ENCODE data around the gene SFTPA2.
"Not testable (repeated sequence)": the region's sequence is repeated elsewhere in the genome, so short reads cannot be mapped to it uniquely, and the experiment has no call there.

The SFTPA2 gene

GRCh38 chr10:79560160-79560709, at the start of gene SFTPA2:
TSS of gene SFTPA2 (minus strand) at chr10:79560407. CDS start at chr10:79559483, 924 bp downstream.
- DNase-seq (ENCODE audit: low read depth in 2 of 3, low spot score in 2 of 3) = no peak

- DNase-seq (ENCODE audit: low read depth in 2 of 3, low spot score in 2 of 3) = peak in 2 of 3 experiments; percentile 10
These were observed 48.5 kb upstream of the SFTPA2 start for GRCh38 chr10:79608505-79609375.

- no peak for DNase-seq (ENCODE audit: low read depth in 2 of 3, low spot score in 2 of 3)
These were observed 45.1 kb upstream of the SFTPA2 start for GRCh38 chr10:79605308-79605707.

- no peak for DNase-seq (ENCODE audit: low read depth in 2 of 3, low spot score in 2 of 3)
These were observed 44.1 kb upstream of the SFTPA2 start for GRCh38 chr10:79604294-79604693.

GRCh38 chr10:79602953-79603352, 42.7 kb upstream of the SFTPA2 start:
- DNase-seq (ENCODE audit: low read depth in 2 of 3, low spot score in 2 of 3) = no peak

- DNase-seq (ENCODE audit: low read depth in 2 of 3, low spot score in 2 of 3) = no peak
These were observed 41.7 kb upstream of the SFTPA2 start for GRCh38 chr10:79601939-79602338.

- not testable (repeated sequence) for DNase-seq (ENCODE audit: low read depth in 2 of 3, low spot score in 2 of 3)
These were observed 39.4 kb upstream of the SFTPA2 start for GRCh38 chr10:79599644-79600043.

- DNase-seq (ENCODE audit: low read depth in 2 of 3, low spot score in 2 of 3) = no peak
These were observed 35.3 kb upstream of the SFTPA2 start for GRCh38 chr10:79595510-79595909.

GRCh38 chr10:79594565-79594964, 34.4 kb upstream of the SFTPA2 start:
- DNase-seq (ENCODE audit: low read depth in 2 of 3, low spot score in 2 of 3) = not testable (repeated sequence)

- no peak for DNase-seq (ENCODE audit: low read depth in 2 of 3, low spot score in 2 of 3)
These were observed 33.2 kb upstream of the SFTPA2 start for GRCh38 chr10:79593377-79593776.

- no peak for DNase-seq (ENCODE audit: low read depth in 2 of 3, low spot score in 2 of 3)
These were observed 28.6 kb upstream of the SFTPA2 start for GRCh38 chr10:79588800-79589199.

- DNase-seq (ENCODE audit: low read depth in 2 of 3, low spot score in 2 of 3) = no peak
These were observed 26.7 kb upstream of the SFTPA2 start for GRCh38 chr10:79586933-79587332.

GRCh38 chr10:79585870-79586527, 25.8 kb upstream of the SFTPA2 start:
- no peak for DNase-seq (ENCODE audit: low read depth in 2 of 3, low spot score in 2 of 3)

- DNase-seq (ENCODE audit: low read depth in 2 of 3, low spot score in 2 of 3) = no peak
These were observed 23.3 kb upstream of the SFTPA2 start for GRCh38 chr10:79583488-79584024.

- DNase-seq (ENCODE audit: low read depth in 2 of 3, low spot score in 2 of 3) = not testable (repeated sequence)
These were observed 22.7 kb upstream of the SFTPA2 start for GRCh38 chr10:79582954-79583353.

- no peak for DNase-seq (ENCODE audit: low read depth in 2 of 3, low spot score in 2 of 3)
These were observed 21.9 kb upstream of the SFTPA2 start for GRCh38 chr10:79582096-79582495.

- no peak for DNase-seq (ENCODE audit: low read depth in 2 of 3, low spot score in 2 of 3)
These were observed 20.8 kb upstream of the SFTPA2 start for GRCh38 chr10:79581044-79581443.

- no peak for DNase-seq (ENCODE audit: low read depth in 2 of 3, low spot score in 2 of 3)
These were observed 19.2 kb upstream of the SFTPA2 start for GRCh38 chr10:79579361-79579760.

- not testable (repeated sequence) for DNase-seq (ENCODE audit: low read depth in 2 of 3, low spot score in 2 of 3)
These were observed 10.4 kb upstream of the SFTPA2 start for GRCh38 chr10:79570624-79571023.

GRCh38 chr10:79563426-79563825, 3.2 kb upstream of the SFTPA2 start:
- no peak for DNase-seq (ENCODE audit: low read depth in 2 of 3, low spot score in 2 of 3)

- peak; percentile 10 to 27 (median 17) for DNase-seq (ENCODE audit: low read depth in 2 of 3, low spot score in 2 of 3)
These were observed 2.0 kb upstream of the SFTPA2 start for GRCh38 chr10:79562135-79562756.
